Mesendoderm (in vitro differentiated cells): ENCODE measurements around the gene NUF2.

Source experiments
- DNase-seq: peaks from one replicate; pipeline ENCODE4 v3.0.0; 2013
- H2AK5ac ChIP-seq: 2 replicates; pipeline ENCODE4 v1.6.1; 2013; ENCODE audit warnings: low read length, inconsistent platforms
- H2BK120ac ChIP-seq: 2 replicates; pipeline ENCODE4 v1.6.1; 2013; ENCODE audit warnings: low read depth, mild to moderate bottlenecking, low read length, moderate library complexity, mixed read lengths
- H2BK15ac ChIP-seq: replicated peaks from 2 replicates; pipeline ENCODE4 v1.6.1; 2013; ENCODE audit warnings: low read depth, mild to moderate bottlenecking, moderate library complexity
- H2BK5ac ChIP-seq: 2 replicates; pipeline ENCODE4 v1.6.1; 2013; ENCODE audit warnings: low read length, inconsistent platforms
- H3K18ac ChIP-seq: 2 replicates; pipeline ENCODE4 v1.6.1; 2013; ENCODE audit warnings: mild to moderate bottlenecking, low read length, mixed read lengths
- H3K23ac ChIP-seq: one replicate; pipeline ENCODE4 v1.6.1; 2013; ENCODE audit warnings: low read length
- H3K27ac ChIP-seq: 2 replicates; pipeline ENCODE4 v1.5.1; 2013; ENCODE audit warnings: low read depth, mild to moderate bottlenecking, inconsistent platforms, low read length, moderate library complexity
- H3K27me3 ChIP-seq: 2 replicates; pipeline ENCODE4 v1.6.1; 2013; ENCODE audit warnings: low read length, control low read depth, mild to moderate bottlenecking, inconsistent platforms; ENCODE audit not compliant: insufficient read depth, poor library complexity
- H3K36me3 ChIP-seq: 2 replicates; pipeline ENCODE4 v1.6.1; 2013; ENCODE audit warnings: low read length, inconsistent platforms; ENCODE audit not compliant: control insufficient read depth, insufficient read depth
- H3K4ac ChIP-seq: one replicate; pipeline ENCODE4 v1.6.1; 2013; ENCODE audit warnings: low read depth, mild to moderate bottlenecking, low read length, moderate library complexity
- H3K4me1 ChIP-seq: 2 replicates; pipeline ENCODE4 v1.6.1; 2013; ENCODE audit warnings: low read depth, low read length, inconsistent platforms; ENCODE audit not compliant: control insufficient read depth
- H3K4me2 ChIP-seq: 2 replicates; pipeline ENCODE4 v1.6.1; 2013; ENCODE audit warnings: low read length
- H3K4me3 ChIP-seq: 2 replicates; pipeline ENCODE4 v1.5.1; 2013; ENCODE audit warnings: mild to moderate bottlenecking, low read length
- H3K56ac ChIP-seq: one replicate; pipeline ENCODE4 v1.6.1; 2013; ENCODE audit warnings: low read length
- H3K79me1 ChIP-seq: 2 replicates; pipeline ENCODE4 v1.6.1; 2013; ENCODE audit warnings: low read length, inconsistent platforms
- H3K79me2 ChIP-seq: 2 replicates; pipeline ENCODE4 v1.6.1; 2013; ENCODE audit warnings: mild to moderate bottlenecking, low read length; ENCODE audit not compliant: control insufficient read depth, insufficient read depth
- H3K9ac ChIP-seq: 2 replicates; pipeline ENCODE4 v1.6.1; 2013; ENCODE audit warnings: low read length, inconsistent platforms
- H4K5ac ChIP-seq: one replicate; pipeline ENCODE4 v1.6.1; 2013; ENCODE audit warnings: low read length
- H4K8ac ChIP-seq: one replicate; pipeline ENCODE4 v1.6.1; 2013; ENCODE audit warnings: low read depth, mild to moderate bottlenecking, control low read depth, low read length, moderate library complexity
- WGBS: extraction: QIAGEN DNeasy Blood & Tissue Kit; methylation state at CpG from one replicate; pipeline ENCODE4 v1.1.7; 2013; ENCODE audit warnings: low lambda C conversion rate, missing lambda C conversion rate; ENCODE audit not compliant: insufficient coverage; ENCODE audit errors: extremely low coverage; 5-methylcytosine and 5-hydroxymethylcytosine counted together

The NUF2 gene

GRCh38 chr1:163335216-163335615, 13.5 kb downstream of the NUF2 start:
- Histone ChIP-seq H3K27ac (no peak overlapping the region), H4K8ac (no peak overlapping the region), H3K27me3 (no peaks in the 10 kb centered on the region), H3K4me3 (no peak overlapping the region), H2AK5ac (no peak overlapping the region), H2BK15ac (no peak overlapping the region), H2BK5ac (no peak overlapping the region), H3K79me2 (no peaks in the 10 kb centered on the region), H3K36me3 (no peaks in the 10 kb centered on the region), H2BK120ac (no peak overlapping the region), H3K18ac (no peak overlapping the region), H3K9ac (no peak overlapping the region), H3K4ac (no peak overlapping the region), H4K5ac (no peak overlapping the region), H3K23ac (no peak overlapping the region), H3K56ac (no peak overlapping the region), H3K79me1 (no peaks in the 10 kb centered on the region), H3K4me1 (no peaks in the 10 kb centered on the region), H3K4me2 (no peak overlapping the region)
- no CpG with 5 or more reads among the region's 1 CpG for WGBS
- DNase-seq = no peak

DNA sequence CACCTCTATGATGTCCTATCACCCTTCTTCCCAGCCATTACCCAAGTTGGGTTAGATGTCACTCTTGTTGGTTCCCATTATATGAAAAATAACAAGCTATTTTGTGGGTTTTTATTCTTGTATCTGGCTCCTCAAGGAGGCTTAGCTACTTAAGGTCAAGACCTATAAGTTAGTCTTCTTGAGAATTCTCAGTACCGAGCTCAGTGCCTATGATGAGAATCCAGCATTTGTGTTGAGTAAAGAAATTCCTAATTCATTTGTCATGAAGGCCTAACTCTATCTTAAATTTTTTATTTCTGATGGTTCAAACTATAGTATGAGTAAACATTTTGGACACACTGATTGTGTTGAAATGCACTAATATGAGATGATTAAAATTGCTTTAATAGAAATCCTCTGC, 15.9 kb downstream of the NUF2 start:
- WGBS = no CpG with 5 or more reads among the region's 1 CpG

DNA sequence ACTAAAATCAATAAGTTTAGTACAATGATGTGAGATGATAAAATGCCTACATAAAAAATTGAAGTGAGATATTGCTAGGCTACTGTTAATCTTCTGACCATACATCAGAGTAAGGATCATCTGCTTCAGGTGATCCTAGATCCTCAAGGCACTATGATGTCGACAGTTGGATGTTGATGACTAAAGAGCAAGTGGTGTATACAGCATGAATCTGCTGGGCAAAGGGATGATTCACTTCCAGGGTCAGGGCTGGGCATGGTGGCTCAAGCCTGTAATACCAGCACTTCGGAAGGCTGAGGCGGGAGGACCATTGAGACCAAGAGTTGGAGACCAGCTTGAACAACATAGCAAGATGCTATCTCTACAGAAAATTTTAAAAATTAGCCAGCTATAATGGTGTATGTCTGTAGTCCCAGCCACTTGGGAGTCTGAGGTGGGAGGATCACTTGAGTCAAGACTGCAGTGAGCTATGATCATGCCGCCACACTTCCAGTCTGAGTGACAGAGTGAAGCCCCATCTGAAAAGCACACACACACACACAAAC, 24.6 kb downstream of the NUF2 start:
- H3K23ac ChIP-seq = no peak overlapping the region
- no peak overlapping the region for H2BK5ac ChIP-seq
- no CpG with 5 or more reads among the region's 4 CpGs for WGBS
- no peaks in the 10 kb centered on the region for H3K4me1 ChIP-seq
- no peaks in the 10 kb centered on the region for H3K79me1 ChIP-seq
- H3K36me3 ChIP-seq = no peaks in the 10 kb centered on the region
- H4K5ac ChIP-seq = no peak overlapping the region
- H3K18ac ChIP-seq = no peak overlapping the region
- H2BK120ac ChIP-seq = no peak overlapping the region
- no peak overlapping the region for H3K4ac ChIP-seq
- no peak overlapping the region for H3K56ac ChIP-seq
- H3K27me3 ChIP-seq = no peaks in the 10 kb centered on the region
- no peaks in the 10 kb centered on the region for H3K79me2 ChIP-seq
- no peak overlapping the region for H3K27ac ChIP-seq
- no peak overlapping the region for H3K4me3 ChIP-seq
- DNase-seq = no peak
- no peak overlapping the region for H3K4me2 ChIP-seq
- H2BK15ac ChIP-seq = no peak overlapping the region
- no peak overlapping the region for H2AK5ac ChIP-seq
- no peak overlapping the region for H4K8ac ChIP-seq
- no peak overlapping the region for H3K9ac ChIP-seq

More for the DNA sequence above, 15.9 kb downstream of the NUF2 start:
- H3K4me1 ChIP-seq = no peaks in the 10 kb centered on the region
- H2AK5ac ChIP-seq = no peak overlapping the region
- H3K9ac ChIP-seq = no peak overlapping the region
- no peak overlapping the region for H3K23ac ChIP-seq
- H3K56ac ChIP-seq = no peak overlapping the region
- no peak overlapping the region for H3K18ac ChIP-seq
- no peak overlapping the region for H4K8ac ChIP-seq
- no peak overlapping the region for H3K4ac ChIP-seq
- no peaks in the 10 kb centered on the region for H3K79me1 ChIP-seq
- no peak for DNase-seq
- no peaks in the 10 kb centered on the region for H3K27me3 ChIP-seq
- no peak overlapping the region for H3K4me3 ChIP-seq
- no peak overlapping the region for H3K27ac ChIP-seq
- no peak overlapping the region for H2BK120ac ChIP-seq
- no peak overlapping the region for H4K5ac ChIP-seq
- no peak overlapping the region for H3K4me2 ChIP-seq
- no peak overlapping the region for H2BK5ac ChIP-seq
- no peaks in the 10 kb centered on the region for H3K79me2 ChIP-seq
- no peaks in the 10 kb centered on the region for H3K36me3 ChIP-seq
- H2BK15ac ChIP-seq = no peak overlapping the region

GRCh38 chr1:163347106-163347505, 25.4 kb downstream of the NUF2 start:
- no peak overlapping the region for H3K56ac ChIP-seq
- H2BK120ac ChIP-seq = no peak overlapping the region
- no peak overlapping the region for H3K4me3 ChIP-seq
- H2BK15ac ChIP-seq = no peak overlapping the region
- no peak overlapping the region for H3K9ac ChIP-seq
- no peaks in the 10 kb centered on the region for H3K79me1 ChIP-seq
- no peak for DNase-seq
- no CpG with 5 or more reads among the region's 2 CpGs for WGBS
- no peak overlapping the region for H3K4ac ChIP-seq
- H4K8ac ChIP-seq = no peak overlapping the region
- H3K18ac ChIP-seq = no peak overlapping the region
- H4K5ac ChIP-seq = no peak overlapping the region
- no peaks in the 10 kb centered on the region for H3K36me3 ChIP-seq
- no peaks in the 10 kb centered on the region for H3K27me3 ChIP-seq
- H3K79me2 ChIP-seq = no peaks in the 10 kb centered on the region
- H2AK5ac ChIP-seq = no peak overlapping the region
- no peak overlapping the region for H2BK5ac ChIP-seq
- no peaks in the 10 kb centered on the region for H3K4me1 ChIP-seq
- no peak overlapping the region for H3K27ac ChIP-seq
- H3K4me2 ChIP-seq = no peak overlapping the region
- no peak overlapping the region for H3K23ac ChIP-seq

- Histone ChIP-seq H2BK15ac (no peak overlapping the region), H3K23ac (no peak overlapping the region), H2AK5ac (no peak overlapping the region), H4K8ac (no peak overlapping the region), H4K5ac (no peak overlapping the region), H3K56ac (no peak overlapping the region), H3K9ac (no peak overlapping the region), H3K4me3 (no peak overlapping the region), H3K36me3 (no peaks in the 10 kb centered on the region), H2BK120ac (no peak overlapping the region), H3K79me1 (no peaks in the 10 kb centered on the region), H3K4me2 (no peak overlapping the region), H3K4ac (no peak overlapping the region), H3K79me2 (no peaks in the 10 kb centered on the region), H3K27me3 (no peaks in the 10 kb centered on the region), H3K4me1 (no peaks in the 10 kb centered on the region), H3K18ac (no peak overlapping the region), H2BK5ac (no peak overlapping the region), H3K27ac (no peak overlapping the region)
- no peak for DNase-seq
- no CpG with 5 or more reads among the region's 2 CpGs for WGBS
Observed at GRCh38 chr1:163351912-163352311, 30.2 kb downstream of the NUF2 start.

DNA sequence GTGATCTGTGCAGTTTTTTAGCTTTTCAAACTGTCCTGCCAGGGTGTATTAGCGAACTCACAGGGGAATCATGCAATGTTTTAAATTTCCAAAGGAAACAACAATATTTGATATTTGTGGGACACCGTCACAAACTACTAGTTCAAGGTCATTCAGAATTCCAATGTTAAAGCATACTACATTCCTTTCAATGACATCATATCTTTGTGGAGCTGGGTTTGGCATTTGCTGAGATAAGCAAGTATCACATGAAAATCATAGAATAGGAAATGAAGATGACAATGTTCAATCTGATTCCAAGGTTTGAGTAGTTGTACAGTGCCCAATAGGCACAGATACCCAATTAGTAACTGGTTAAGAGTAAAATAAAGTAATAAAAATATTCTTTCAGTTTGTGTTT, 35.6 kb downstream of the NUF2 start:
- no peak overlapping the region for H3K4me3 ChIP-seq
- H3K4ac ChIP-seq = no peak overlapping the region
- no peak overlapping the region for H2AK5ac ChIP-seq
- H2BK15ac ChIP-seq = no peak overlapping the region
- no peak overlapping the region for H3K27ac ChIP-seq
- no CpG with 5 or more reads among the region's 2 CpGs for WGBS
- no peaks in the 10 kb centered on the region for H3K4me1 ChIP-seq
- H3K79me2 ChIP-seq = no peaks in the 10 kb centered on the region
- no peaks in the 10 kb centered on the region for H3K79me1 ChIP-seq
- H3K27me3 ChIP-seq = no peaks in the 10 kb centered on the region
- no peaks in the 10 kb centered on the region for H3K36me3 ChIP-seq
- no peak overlapping the region for H3K23ac ChIP-seq
- peak; percentile 25 for DNase-seq
- no peak overlapping the region for H3K4me2 ChIP-seq
- no peak overlapping the region for H2BK5ac ChIP-seq
- H3K9ac ChIP-seq = no peak overlapping the region
- H4K5ac ChIP-seq = no peak overlapping the region
- no peak overlapping the region for H4K8ac ChIP-seq
- no peak overlapping the region for H3K18ac ChIP-seq
- no peak overlapping the region for H2BK120ac ChIP-seq
- H3K56ac ChIP-seq = no peak overlapping the region
